ENCODE results near the gene EIF4G1. TPM values are rescaled to one million over a fixed set of nuclear protein-coding genes. Genes with fewer than 3 reads are reported as not detected.
A peak's percentile ranks its signal among the peaks of the same experiment; 100 is the strongest.

Gene EIF4G1
- total RNA-seq, 4 donors from 2014 or later = 474 to 863 (median 735) TPM

- ATAC-seq = no peak
- intact Hi-C loops (cut with DNase I; ENCODE audit: low total_unique reads) = loop anchor here (2.0 to 10.0 kb wide), 6 partner anchors 21 to 1521 kb away; partner anchors contain the start of genes ABCF3, ALG3, ATP11B and EEF1AKMT4
- peak overlapping the region; percentile 73 to 94 (median 90) for H3K4me3 ChIP-seq
- TF ChIP-seq POLR2A (IDR thresholded peaks at IDR 0.05) (no peak), CTCF (IDR thresholded peaks at IDR 0.05 in 4 of 5, conservative IDR thresholded peaks at IDR 0.05 in 1 of 5) (no peak)
- H3K27ac ChIP-seq = peak overlapping the region; percentile 92 to 100 (median 98)
- H3K9me3 ChIP-seq = no peaks in the 10 kb centered on the region
- no peak for DNase-seq
- peaks cover 0 to 15% of the 10 kb centered on the region in 2 donors for H3K36me3 ChIP-seq
- in situ Hi-C loops (cut with MboI; ENCODE audit: low sequenced_read_pairs in 4 of 4) = loop anchor here in 1 of 4 donors (10.0 kb wide), 1 partner anchor 141 kb away; the partner anchor contains the start of gene AP2M1
- H3K27me3 ChIP-seq = no peaks in the 10 kb centered on the region
- H3K4me1 ChIP-seq = peaks cover 47 to 55% of the 10 kb centered on the region in 2 donors
These were observed 1.1 kb downstream of the EIF4G1 start for GRCh38 chr3:184315543-184315867.

- in situ Hi-C loops (cut with MboI; ENCODE audit: low sequenced_read_pairs in 4 of 4) = loop anchor here in 1 of 4 donors (10.0 kb wide), 1 partner anchor 141 kb away; the partner anchor contains the start of gene AP2M1
- H3K4me1 ChIP-seq = peaks cover 52 to 60% of the 10 kb centered on the region in 2 donors
These were observed 1.7 kb downstream of the EIF4G1 start for GRCh38 chr3:184315871-184316661.

GRCh38 chr3:184316792-184317191 is 2.4 kb downstream of the EIF4G1 start:
- Histone ChIP-seq H3K27me3 (no peaks in the 10 kb centered on the region), H3K9me3 (no peaks in the 10 kb centered on the region), H3K4me1 (peaks cover 60 to 68% of the 10 kb centered on the region in 2 donors), H3K36me3 (peaks cover 0 to 28% of the 10 kb centered on the region in 2 donors), H3K4me3 (peak overlapping the region; percentile 73 to 94 (median 90)), H3K27ac (peak overlapping the region; percentile 92 to 100 (median 98))
- no peak for TF ChIP-seq CTCF (IDR thresholded peaks at IDR 0.05 in 4 of 5, conservative IDR thresholded peaks at IDR 0.05 in 1 of 5)
- TF ChIP-seq POLR2A (IDR thresholded peaks at IDR 0.05) = no peak
- intact Hi-C loops (cut with DNase I; ENCODE audit: low total_unique reads) (loop anchor here (5.0 to 10.0 kb wide), 4 partner anchors 129 to 1522 kb away; partner anchors contain the start of genes ABCF3, ATP11B and KLHL24), in situ Hi-C loops (cut with MboI; ENCODE audit: low sequenced_read_pairs in 4 of 4) (loop anchor here in 1 of 4 donors (10.0 kb wide), 1 partner anchor 142 kb away; the partner anchor contains the start of gene AP2M1)
- DNase-seq (no peak), ATAC-seq (no peak)

More at GRCh38 chr3:184315871-184316661, 1.7 kb downstream of the EIF4G1 start:
- no peak for TF ChIP-seq POLR2A (IDR thresholded peaks at IDR 0.05)
- TF ChIP-seq CTCF (IDR thresholded peaks at IDR 0.05 in 4 of 5, conservative IDR thresholded peaks at IDR 0.05 in 1 of 5) = no peak
- peaks cover 0 to 21% of the 10 kb centered on the region in 2 donors for H3K36me3 ChIP-seq
- intact Hi-C loops (cut with DNase I; ENCODE audit: low total_unique reads) = loop anchor here (2.0 to 10.0 kb wide), 6 partner anchors 21 to 1521 kb away; partner anchors contain the start of genes ABCF3, ALG3, ATP11B and EEF1AKMT4
- peak overlapping the region; percentile 73 to 94 (median 90) for H3K4me3 ChIP-seq
- no peak for ATAC-seq
- peak overlapping the region; percentile 92 to 100 (median 98) for H3K27ac ChIP-seq
- no peak for DNase-seq
- H3K9me3 ChIP-seq = no peaks in the 10 kb centered on the region
- H3K27me3 ChIP-seq = no peaks in the 10 kb centered on the region

GRCh38 chr3:184317201-184317600 is 2.8 kb downstream of the EIF4G1 start:
- H3K9me3 ChIP-seq = no peaks in the 10 kb centered on the region
- DNase-seq (no peak), ATAC-seq (no peak)
- H3K36me3 ChIP-seq = peaks cover 0 to 32% of the 10 kb centered on the region in 2 donors
- TF ChIP-seq CTCF (IDR thresholded peaks at IDR 0.05 in 4 of 5, conservative IDR thresholded peaks at IDR 0.05 in 1 of 5) = no peak
- TF ChIP-seq POLR2A (IDR thresholded peaks at IDR 0.05) = no peak
- H3K4me1 ChIP-seq = peaks cover 64 to 72% of the 10 kb centered on the region in 2 donors
- intact Hi-C loops (cut with DNase I; ENCODE audit: low total_unique reads) (loop anchor here (5.0 to 10.0 kb wide), 4 partner anchors 130 to 1522 kb away; partner anchors contain the start of genes ABCF3, ATP11B and KLHL24), in situ Hi-C loops (cut with MboI; ENCODE audit: low sequenced_read_pairs in 4 of 4) (loop anchor here in 1 of 4 donors (10.0 kb wide), 1 partner anchor 142 kb away; the partner anchor contains the start of gene AP2M1)
- H3K27me3 ChIP-seq = no peaks in the 10 kb centered on the region
- peak overlapping the region in 1 of 4 donors; percentile 94 for H3K4me3 ChIP-seq
- peak overlapping the region; percentile 92 to 100 (median 98) for H3K27ac ChIP-seq

All from gastrocnemius medialis (tissue), 4 donors.